ENCODE measurements around the gene ZNF418.
A peak's percentile ranks its signal among the peaks of the same experiment; 100 is the strongest.
"Not testable (repeated sequence)": the region's sequence is repeated elsewhere in the genome, so short reads cannot be mapped to it uniquely, and the experiment has no call there.

The ZNF418 gene

DNA sequence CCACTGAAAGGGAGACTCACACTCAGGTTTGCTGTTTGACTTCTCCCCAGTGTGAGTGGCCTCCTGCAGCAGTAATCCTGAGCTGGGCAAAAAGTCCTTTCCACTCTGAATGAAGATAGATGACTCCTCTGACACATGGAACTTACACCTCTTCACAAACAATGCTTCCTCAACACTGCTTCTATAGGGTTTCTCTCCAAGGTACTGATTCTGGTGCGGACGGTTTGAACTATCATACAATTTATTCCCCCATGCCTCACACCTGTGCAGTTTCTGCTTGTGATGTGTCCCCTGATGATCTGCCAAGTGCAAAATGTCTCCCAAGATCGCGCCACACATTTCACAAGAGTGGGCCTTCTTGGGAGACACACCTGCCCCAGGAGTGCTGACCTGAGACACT is 7.6 kb downstream of the ZNF418 start:
- no peak overlapping the region for H2AFZ ChIP-seq (ENCODE audit: low read depth, low read length)
- H3K4me1 ChIP-seq (ENCODE audit: insufficient read depth, low read length): no peaks in the 10 kb centered on the region
- no peaks in the 10 kb centered on the region for H3K27me3 ChIP-seq (ENCODE audit: insufficient read depth, low read length)
- H3K9me3 ChIP-seq (ENCODE audit: low read length): peaks cover 83% of the 10 kb centered on the region
- H3K4me3 ChIP-seq (ENCODE audit: low read length): no peak overlapping the region
- peaks cover 84% of the 10 kb centered on the region for H3K36me3 ChIP-seq (ENCODE audit: insufficient read depth, low read length)

- H3K36me3 ChIP-seq (ENCODE audit: insufficient read depth, low read length): peaks cover 51% of the 10 kb centered on the region
- H3K4me3 ChIP-seq (ENCODE audit: low read length): peak within 1 kb of the TSS; percentile 95
- H2AFZ ChIP-seq (ENCODE audit: low read depth, low read length): peak within 1 kb of the TSS; percentile 12
- H3K27me3 ChIP-seq (ENCODE audit: insufficient read depth, low read length): not testable (repeated sequence)
- H3K4me1 ChIP-seq (ENCODE audit: insufficient read depth, low read length): peaks cover 11% of the 10 kb centered on the region
- H3K9me3 ChIP-seq (ENCODE audit: low read length): peaks cover 26% of the 10 kb centered on the region
These were observed 18.8 kb downstream of the ZNF418 start, which contains the start of gene ZNF417 for GRCh38 chr19:57916168-57916995. TSS of gene ZNF417 (minus strand) at chr19:57916592. CDS start at chr19:57916411, 181 bp downstream.

GRCh38 chr19:57914531-57914930 is 20.7 kb downstream of the ZNF418 start:
- Histone ChIP-seq H2AFZ (ENCODE audit: low read depth, low read length) (no peak overlapping the region), H3K36me3 (ENCODE audit: insufficient read depth, low read length) (peaks cover 43% of the 10 kb centered on the region), H3K4me1 (ENCODE audit: insufficient read depth, low read length) (peaks cover 11% of the 10 kb centered on the region), H3K27me3 (ENCODE audit: insufficient read depth, low read length) (no peaks in the 10 kb centered on the region), H3K4me3 (ENCODE audit: low read length) (no peak overlapping the region), H3K9me3 (ENCODE audit: low read length) (peaks cover 24% of the 10 kb centered on the region)

DNA sequence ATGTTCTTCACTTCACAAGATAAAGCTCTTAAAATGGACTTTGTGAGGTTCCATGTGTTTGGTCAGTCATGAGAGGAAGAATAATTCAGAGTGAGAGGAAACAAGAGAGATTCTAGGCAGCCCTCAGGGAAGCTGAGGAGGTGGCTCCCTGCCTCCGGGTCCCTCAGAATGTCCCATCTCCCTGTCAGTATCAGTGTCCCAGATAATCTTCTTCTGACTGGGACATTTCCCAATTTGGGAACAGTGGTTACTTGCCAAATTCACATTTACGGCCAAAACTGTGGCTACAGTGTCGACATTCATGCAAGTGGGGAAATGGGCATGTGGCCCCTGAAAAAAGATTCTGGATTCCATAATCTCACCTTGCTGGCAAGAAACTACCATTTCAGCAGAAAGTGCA is 27.8 kb downstream of the ZNF418 start:
- Histone ChIP-seq H3K4me3 (ENCODE audit: low read length) (no peak overlapping the region), H3K4me1 (ENCODE audit: insufficient read depth, low read length) (no peaks in the 10 kb centered on the region), H3K36me3 (ENCODE audit: insufficient read depth, low read length) (peaks cover 57% of the 10 kb centered on the region), H2AFZ (ENCODE audit: low read depth, low read length) (no peak overlapping the region), H3K27me3 (ENCODE audit: insufficient read depth, low read length) (no peaks in the 10 kb centered on the region), H3K9me3 (ENCODE audit: low read length) (peaks cover 27% of the 10 kb centered on the region)

- Histone ChIP-seq H3K9me3 (ENCODE audit: low read length) (peaks cover 13% of the 10 kb centered on the region), H2AFZ (ENCODE audit: low read depth, low read length) (no peak overlapping the region), H3K4me3 (ENCODE audit: low read length) (no peak overlapping the region), H3K27me3 (ENCODE audit: insufficient read depth, low read length) (no peaks in the 10 kb centered on the region), H3K4me1 (ENCODE audit: insufficient read depth, low read length) (no peaks in the 10 kb centered on the region), H3K36me3 (ENCODE audit: insufficient read depth, low read length) (peaks cover 40% of the 10 kb centered on the region)
These were observed 29.9 kb downstream of the ZNF418 start for GRCh38 chr19:57905258-57905657.

DNA sequence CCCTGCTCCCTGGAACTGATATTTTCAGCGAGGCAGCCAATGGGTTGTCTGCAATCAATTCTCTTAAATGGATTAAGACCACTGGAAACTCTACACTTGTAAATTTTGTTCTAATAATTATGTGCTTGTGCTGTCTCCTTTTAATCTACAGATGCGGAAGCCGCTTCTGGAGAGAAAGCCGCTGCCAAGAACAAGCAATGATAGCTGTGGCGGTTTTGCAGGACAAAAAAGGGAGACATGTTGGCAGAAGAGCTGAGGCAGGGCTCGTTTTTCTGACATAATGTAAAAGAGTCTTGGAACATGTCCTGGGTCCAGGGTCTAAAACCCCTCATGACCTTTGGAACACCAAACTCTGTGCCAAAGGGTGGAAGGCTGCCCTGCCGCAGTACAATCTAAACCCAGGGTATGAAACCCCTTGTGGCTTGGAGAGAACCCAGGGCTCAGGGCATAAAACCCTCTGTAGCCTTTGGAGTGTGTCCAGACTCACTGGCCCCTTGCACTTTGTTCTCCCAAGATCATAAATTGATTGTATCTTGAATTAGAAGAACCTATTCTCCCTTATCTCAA is 31.5 kb downstream of the ZNF418 start:
- Histone ChIP-seq H3K9me3 (ENCODE audit: low read length) (peaks cover 12% of the 10 kb centered on the region), H3K36me3 (ENCODE audit: insufficient read depth, low read length) (peaks cover 35% of the 10 kb centered on the region), H2AFZ (ENCODE audit: low read depth, low read length) (no peak overlapping the region), H3K4me3 (ENCODE audit: low read length) (no peak overlapping the region), H3K4me1 (ENCODE audit: insufficient read depth, low read length) (no peaks in the 10 kb centered on the region), H3K27me3 (ENCODE audit: insufficient read depth, low read length) (no peaks in the 10 kb centered on the region)

DNA sequence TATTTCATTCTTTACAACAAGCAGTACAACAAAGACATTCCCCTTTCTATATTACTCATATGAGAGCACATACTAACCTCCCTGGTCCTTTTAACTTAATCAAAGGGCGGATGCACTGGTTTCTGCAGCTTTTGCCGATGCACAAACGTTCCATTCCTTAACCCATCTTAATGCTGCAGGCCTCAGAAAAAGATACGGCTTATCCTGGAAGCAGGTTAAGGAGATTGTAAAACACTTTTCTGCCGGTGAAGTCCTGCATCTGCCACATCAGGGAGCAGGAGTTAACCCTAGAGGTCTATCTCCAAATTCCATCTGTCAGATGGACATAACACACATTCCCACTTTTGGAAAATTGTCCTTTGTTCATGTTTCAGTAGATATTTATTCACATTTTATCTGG is 34.9 kb downstream of the ZNF418 start:
- Histone ChIP-seq H3K27me3 (ENCODE audit: insufficient read depth, low read length) (no peaks in the 10 kb centered on the region), H3K4me3 (ENCODE audit: low read length) (no peak overlapping the region), H2AFZ (ENCODE audit: low read depth, low read length) (no peak overlapping the region), H3K9me3 (ENCODE audit: low read length) (peaks cover 3% of the 10 kb centered on the region), H3K36me3 (ENCODE audit: insufficient read depth, low read length) (peaks cover 11% of the 10 kb centered on the region), H3K4me1 (ENCODE audit: insufficient read depth, low read length) (no peaks in the 10 kb centered on the region)

DNA sequence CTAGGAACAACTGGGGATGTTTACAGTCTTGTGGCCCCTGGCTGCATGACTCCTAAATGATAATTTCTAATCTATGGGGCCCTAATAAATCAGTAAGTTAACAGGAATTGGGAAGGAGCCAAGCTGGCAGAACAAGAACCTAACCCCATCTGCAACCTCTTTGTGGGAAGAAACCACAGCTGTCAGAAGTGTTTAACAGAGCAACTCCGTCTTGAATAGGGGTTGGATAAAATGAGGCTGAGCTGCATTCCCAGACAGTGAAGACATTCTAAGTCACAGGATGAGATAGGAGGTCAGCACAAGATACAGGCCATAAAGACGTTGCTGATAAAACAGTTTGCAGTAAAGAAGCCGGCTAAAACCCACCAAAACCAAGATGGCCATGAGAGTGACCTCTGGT is 44.5 kb downstream of the ZNF418 start:
- not testable (repeated sequence) for H3K9me3 ChIP-seq (ENCODE audit: low read length); H2AFZ ChIP-seq (ENCODE audit: low read depth, low read length); H3K27me3 ChIP-seq (ENCODE audit: insufficient read depth, low read length); H3K4me3 ChIP-seq (ENCODE audit: low read length)
- Histone ChIP-seq H3K4me1 (ENCODE audit: insufficient read depth, low read length) (peaks cover 10% of the 10 kb centered on the region), H3K36me3 (ENCODE audit: insufficient read depth, low read length) (peaks cover 11% of the 10 kb centered on the region)

GRCh38 chr19:57888560-57889231 is 46.5 kb downstream of the ZNF418 start, which contains the start of gene ZNF814:
TSS of gene ZNF814 (minus strand) at chr19:57889037. CDS start at chr19:57888802, 235 bp downstream.
- H3K36me3 ChIP-seq (ENCODE audit: insufficient read depth, low read length): peaks cover 26% of the 10 kb centered on the region
- H3K9me3 ChIP-seq (ENCODE audit: low read length): peaks cover 23% of the 10 kb centered on the region
- peak within 1 kb of the TSS; percentile 80 for H2AFZ ChIP-seq (ENCODE audit: low read depth, low read length)
- H3K4me1 ChIP-seq (ENCODE audit: insufficient read depth, low read length): peaks cover 10% of the 10 kb centered on the region
- no peaks in the 10 kb centered on the region for H3K27me3 ChIP-seq (ENCODE audit: insufficient read depth, low read length)
- H3K4me3 ChIP-seq (ENCODE audit: low read length): peak within 1 kb of the TSS; percentile 98

DNA sequence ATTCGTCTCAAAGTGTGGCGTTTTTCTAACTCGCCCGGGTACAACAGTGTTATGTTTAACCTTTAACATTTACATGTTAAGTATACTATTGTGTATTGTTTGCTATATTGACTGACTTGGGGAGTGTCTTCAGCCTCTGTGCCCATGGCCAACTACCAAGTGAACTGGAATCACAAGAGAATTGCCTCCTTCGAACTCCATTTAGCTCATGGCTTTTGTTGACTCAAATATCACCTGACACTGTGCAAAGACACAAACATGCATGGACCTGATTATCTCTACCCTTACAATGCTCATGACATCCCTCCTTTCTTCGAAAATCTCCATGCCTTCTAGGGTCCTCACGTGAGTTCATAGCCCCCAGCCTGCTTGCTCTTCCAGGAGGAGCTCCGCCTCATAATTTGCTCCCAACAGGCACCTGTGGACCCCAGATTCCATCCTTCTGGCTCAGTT is 47.1 kb downstream of the ZNF418 start:
- no peaks in the 10 kb centered on the region for H3K27me3 ChIP-seq (ENCODE audit: insufficient read depth, low read length)
- peaks cover 26% of the 10 kb centered on the region for H3K36me3 ChIP-seq (ENCODE audit: insufficient read depth, low read length)
- peak overlapping the region; percentile 98 for H3K4me3 ChIP-seq (ENCODE audit: low read length)
- peaks cover 23% of the 10 kb centered on the region for H3K9me3 ChIP-seq (ENCODE audit: low read length)
- peak overlapping the region; percentile 48 for H2AFZ ChIP-seq (ENCODE audit: low read depth, low read length)
- H3K4me1 ChIP-seq (ENCODE audit: insufficient read depth, low read length): peaks cover 10% of the 10 kb centered on the region

GRCh38 chr19:57887195-57887941 is 47.8 kb downstream of the ZNF418 start:
- H3K4me1 ChIP-seq (ENCODE audit: insufficient read depth, low read length): peaks cover 10% of the 10 kb centered on the region

DNA sequence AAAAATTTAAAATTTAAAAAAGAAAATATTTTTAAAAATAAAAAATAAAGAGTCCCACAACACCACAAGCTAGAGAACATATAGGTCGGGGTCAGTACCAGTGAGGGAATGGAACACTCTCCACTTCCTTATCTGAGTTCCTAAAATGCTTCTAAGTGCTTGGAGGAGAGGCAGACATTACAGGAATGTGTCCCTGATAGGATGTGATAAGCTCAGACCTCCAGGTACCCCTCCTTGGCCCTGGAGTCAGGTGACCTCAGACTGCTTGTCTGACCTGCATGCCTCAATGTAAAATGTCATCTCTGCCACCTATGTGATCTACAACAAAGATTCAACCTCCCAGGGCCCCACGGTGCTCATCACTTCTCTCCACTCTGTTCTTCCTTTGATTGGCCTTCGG is 49.2 kb downstream of the ZNF418 start:
- Histone ChIP-seq H3K4me3 (ENCODE audit: low read length) (no peak overlapping the region), H3K27me3 (ENCODE audit: insufficient read depth, low read length) (no peaks in the 10 kb centered on the region), H3K9me3 (ENCODE audit: low read length) (peaks cover 23% of the 10 kb centered on the region), H3K4me1 (ENCODE audit: insufficient read depth, low read length) (peaks cover 10% of the 10 kb centered on the region), H2AFZ (ENCODE audit: low read depth, low read length) (no peak overlapping the region), H3K36me3 (ENCODE audit: insufficient read depth, low read length) (peaks cover 30% of the 10 kb centered on the region)

More at GRCh38 chr19:57887195-57887941, 47.8 kb downstream of the ZNF418 start:
- peak overlapping the region; percentile 98 for H3K4me3 ChIP-seq (ENCODE audit: low read length)
- peaks cover 23% of the 10 kb centered on the region for H3K9me3 ChIP-seq (ENCODE audit: low read length)
- no peaks in the 10 kb centered on the region for H3K27me3 ChIP-seq (ENCODE audit: insufficient read depth, low read length)
- H2AFZ ChIP-seq (ENCODE audit: low read depth, low read length): no peak overlapping the region
- peaks cover 30% of the 10 kb centered on the region for H3K36me3 ChIP-seq (ENCODE audit: insufficient read depth, low read length)

Measured in neuron (in vitro differentiated cells).